ENCODE data around the gene KHDC4.

The KHDC4 gene

GRCh38 chr1:155960081-155960745, 26.0 kb upstream of the KHDC4 start:
- Mint-ChIP-seq H3K27ac (peak overlapping the region; percentile 71), H3K4me3 (no peak overlapping the region), H3K36me3 (ENCODE audit: low read depth) (peaks cover 69% of the 10 kb centered on the region), H3K9me3 (no peaks in the 10 kb centered on the region), H3K27me3 (no peaks in the 10 kb centered on the region), H3K4me1 (peaks cover 20% of the 10 kb centered on the region)
- ATAC-seq (no peak), DNase-seq (no peak)

GRCh38 chr1:155957411-155957915, 23.2 kb upstream of the KHDC4 start:
- peaks cover 19% of the 10 kb centered on the region for H3K4me1 Mint-ChIP-seq
- H3K27ac Mint-ChIP-seq = peak overlapping the region; percentile 42
- no peaks in the 10 kb centered on the region for H3K9me3 Mint-ChIP-seq
- ATAC-seq (no peak), DNase-seq (no peak)
- H3K27me3 Mint-ChIP-seq = no peaks in the 10 kb centered on the region
- peaks cover 70% of the 10 kb centered on the region for H3K36me3 Mint-ChIP-seq (ENCODE audit: low read depth)
- no peak overlapping the region for H3K4me3 Mint-ChIP-seq

GRCh38 chr1:155954645-155955044, 20.4 kb upstream of the KHDC4 start:
- H3K9me3 Mint-ChIP-seq = no peaks in the 10 kb centered on the region
- peak overlapping the region; percentile 42 for H3K27ac Mint-ChIP-seq
- no peak overlapping the region for H3K4me3 Mint-ChIP-seq
- DNase-seq (no peak), ATAC-seq (no peak)
- H3K4me1 Mint-ChIP-seq = peaks cover 15% of the 10 kb centered on the region
- H3K36me3 Mint-ChIP-seq (ENCODE audit: low read depth) = peaks cover 67% of the 10 kb centered on the region
- H3K27me3 Mint-ChIP-seq = no peaks in the 10 kb centered on the region

DNA sequence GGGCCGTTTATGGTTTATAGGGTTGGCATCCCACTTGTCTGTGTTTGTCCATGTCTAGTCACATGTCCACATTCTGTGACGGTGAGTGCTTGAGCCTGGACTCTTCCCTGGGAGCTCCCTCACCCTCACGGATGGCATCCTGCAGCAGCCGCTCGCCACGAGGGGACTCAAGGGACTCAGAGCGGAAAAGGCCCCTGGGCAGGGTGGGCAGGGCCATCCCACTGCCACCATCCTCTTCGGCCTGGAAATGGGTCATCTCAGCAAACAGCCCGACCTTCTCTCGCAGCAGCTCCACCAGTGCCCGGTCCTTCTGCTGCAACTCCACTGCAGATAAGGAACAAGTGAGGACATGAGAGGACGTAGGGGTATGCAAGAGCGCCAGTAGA, 18.3 kb upstream of the KHDC4 start:
- no peak for DNase-seq
- H3K27ac Mint-ChIP-seq = peak overlapping the region; percentile 35
- ATAC-seq = no peak
- H3K9me3 Mint-ChIP-seq = no peaks in the 10 kb centered on the region
- peaks cover 68% of the 10 kb centered on the region for H3K36me3 Mint-ChIP-seq (ENCODE audit: low read depth)
- H3K4me1 Mint-ChIP-seq = peaks cover 23% of the 10 kb centered on the region
- H3K4me3 Mint-ChIP-seq = no peak overlapping the region
- H3K27me3 Mint-ChIP-seq = no peaks in the 10 kb centered on the region

DNA sequence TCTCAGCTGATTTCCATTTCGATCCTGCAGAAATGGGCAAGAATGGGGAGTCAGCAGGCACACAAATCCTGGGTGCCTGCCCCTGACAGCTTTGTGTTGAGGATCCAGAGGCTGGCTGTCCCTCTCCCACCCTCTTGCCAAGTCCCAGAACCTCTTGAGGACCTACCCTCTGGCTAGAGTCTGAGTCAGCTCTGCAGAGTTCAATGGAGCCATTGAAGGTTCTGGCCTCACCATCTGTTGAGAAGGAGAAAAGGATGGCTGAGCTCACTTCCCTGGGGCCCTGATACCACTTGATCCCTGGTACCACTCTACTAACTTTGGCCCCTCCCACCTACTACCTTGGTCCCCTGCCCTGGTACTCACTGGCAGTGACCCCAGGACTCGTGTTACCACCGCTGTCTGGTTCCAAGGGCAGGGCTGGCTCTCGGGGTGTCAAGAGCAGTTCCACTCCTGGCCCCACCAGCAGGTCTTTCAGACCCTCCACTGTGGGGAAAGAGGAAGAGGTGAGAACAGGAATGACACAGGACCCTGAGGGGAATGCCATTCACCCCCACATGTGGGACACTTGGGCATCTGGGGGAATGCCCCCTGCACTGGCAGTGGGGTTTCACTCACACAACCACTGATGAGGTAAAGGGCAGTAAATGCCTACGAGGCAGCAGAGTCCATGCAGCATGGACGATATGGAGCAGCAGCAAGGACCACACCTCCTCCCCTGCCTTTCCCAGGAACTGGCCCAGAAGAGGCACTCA, 17.7 kb upstream of the KHDC4 start:
- H3K27ac Mint-ChIP-seq = peak overlapping the region; percentile 77
- H3K9me3 Mint-ChIP-seq = no peaks in the 10 kb centered on the region
- H3K4me1 Mint-ChIP-seq = peaks cover 28% of the 10 kb centered on the region
- no peak overlapping the region for H3K4me3 Mint-ChIP-seq
- DNase-seq (no peak), ATAC-seq (peak; percentile 26)
- H3K36me3 Mint-ChIP-seq (ENCODE audit: low read depth) = peaks cover 66% of the 10 kb centered on the region
- H3K27me3 Mint-ChIP-seq = no peaks in the 10 kb centered on the region

DNA sequence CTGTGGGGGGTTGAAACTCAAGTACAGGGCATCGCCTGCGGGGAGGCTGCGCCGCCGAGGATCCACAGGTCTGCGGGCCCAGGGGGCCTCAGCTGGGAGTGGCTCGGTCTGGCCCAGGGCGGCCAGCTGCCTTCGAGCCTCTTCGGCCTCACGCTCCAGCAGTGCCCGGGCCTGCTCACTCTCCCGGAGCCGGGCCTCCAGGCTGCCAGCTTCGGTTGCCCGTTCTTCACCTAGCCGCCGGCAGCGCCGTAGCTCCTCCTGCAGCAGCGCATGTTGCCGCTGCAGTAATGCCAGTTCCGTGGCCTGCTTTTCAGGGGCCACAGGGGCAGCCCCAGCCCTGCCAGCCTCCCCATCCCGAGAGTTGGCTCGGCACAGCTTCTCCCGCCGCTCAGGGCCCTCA, 16.6 kb upstream of the KHDC4 start:
- H3K4me3 Mint-ChIP-seq = no peak overlapping the region
- DNase-seq = no peak
- H3K9me3 Mint-ChIP-seq = no peaks in the 10 kb centered on the region
- H3K4me1 Mint-ChIP-seq = peaks cover 39% of the 10 kb centered on the region
- ATAC-seq = no peak
- H3K27me3 Mint-ChIP-seq = no peaks in the 10 kb centered on the region
- peaks cover 68% of the 10 kb centered on the region for H3K36me3 Mint-ChIP-seq (ENCODE audit: low read depth)
- no peak overlapping the region for H3K27ac Mint-ChIP-seq

DNA sequence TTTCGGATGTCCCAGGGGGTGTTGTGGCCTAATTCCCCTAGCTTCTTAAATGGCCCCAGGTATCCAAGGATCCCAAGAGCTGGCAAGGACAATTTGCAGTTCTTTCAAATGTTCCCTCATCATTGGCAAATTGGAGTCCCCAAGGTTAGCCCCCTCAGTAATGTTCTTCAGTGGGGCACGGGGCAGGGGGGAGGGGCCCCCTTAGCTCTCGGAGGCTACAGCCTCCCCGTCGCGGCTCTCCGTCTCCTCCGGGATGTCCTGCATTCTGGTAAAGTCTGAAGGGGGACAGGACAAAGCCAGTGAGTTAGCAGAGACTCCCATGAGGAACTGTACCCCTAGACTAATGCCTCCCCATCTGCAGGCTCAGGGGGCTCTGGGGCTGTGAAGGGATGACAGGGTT, 13.5 kb upstream of the KHDC4 start:
- peak overlapping the region; percentile 56 for H3K27ac Mint-ChIP-seq
- peaks cover 64% of the 10 kb centered on the region for H3K4me1 Mint-ChIP-seq
- H3K27me3 Mint-ChIP-seq = no peaks in the 10 kb centered on the region
- H3K4me3 Mint-ChIP-seq = no peak overlapping the region
- DNase-seq (no peak), ATAC-seq (no peak)
- peaks cover 56% of the 10 kb centered on the region for H3K36me3 Mint-ChIP-seq (ENCODE audit: low read depth)
- no peaks in the 10 kb centered on the region for H3K9me3 Mint-ChIP-seq

GRCh38 chr1:155947292-155947691, 13.1 kb upstream of the KHDC4 start:
- peaks cover 52% of the 10 kb centered on the region for H3K36me3 Mint-ChIP-seq (ENCODE audit: low read depth)
- H3K4me1 Mint-ChIP-seq = peaks cover 64% of the 10 kb centered on the region
- peak overlapping the region; percentile 92 for H3K27ac Mint-ChIP-seq
- H3K27me3 Mint-ChIP-seq = no peaks in the 10 kb centered on the region
- peak overlapping the region; percentile 72 for H3K4me3 Mint-ChIP-seq
- DNase-seq (no peak), ATAC-seq (no peak)
- H3K9me3 Mint-ChIP-seq = no peaks in the 10 kb centered on the region

- DNase-seq (no peak), ATAC-seq (peak; percentile 26)
- peak overlapping the region; percentile 92 for H3K27ac Mint-ChIP-seq
- H3K4me1 Mint-ChIP-seq = peaks cover 64% of the 10 kb centered on the region
- peak overlapping the region; percentile 72 for H3K4me3 Mint-ChIP-seq
- H3K27me3 Mint-ChIP-seq = no peaks in the 10 kb centered on the region
- no peaks in the 10 kb centered on the region for H3K9me3 Mint-ChIP-seq
- H3K36me3 Mint-ChIP-seq (ENCODE audit: low read depth) = peaks cover 46% of the 10 kb centered on the region
Observed at GRCh38 chr1:155946633-155947219, 12.5 kb upstream of the KHDC4 start.

GRCh38 chr1:155944444-155944799, 10.2 kb upstream of the KHDC4 start:
- Mint-ChIP-seq H3K4me3 (no peak overlapping the region), H3K27me3 (no peaks in the 10 kb centered on the region), H3K27ac (peak overlapping the region; percentile 92), H3K36me3 (ENCODE audit: low read depth) (peaks cover 32% of the 10 kb centered on the region), H3K4me1 (peaks cover 84% of the 10 kb centered on the region), H3K9me3 (no peaks in the 10 kb centered on the region)
- ATAC-seq (no peak), DNase-seq (no peak)

DNA sequence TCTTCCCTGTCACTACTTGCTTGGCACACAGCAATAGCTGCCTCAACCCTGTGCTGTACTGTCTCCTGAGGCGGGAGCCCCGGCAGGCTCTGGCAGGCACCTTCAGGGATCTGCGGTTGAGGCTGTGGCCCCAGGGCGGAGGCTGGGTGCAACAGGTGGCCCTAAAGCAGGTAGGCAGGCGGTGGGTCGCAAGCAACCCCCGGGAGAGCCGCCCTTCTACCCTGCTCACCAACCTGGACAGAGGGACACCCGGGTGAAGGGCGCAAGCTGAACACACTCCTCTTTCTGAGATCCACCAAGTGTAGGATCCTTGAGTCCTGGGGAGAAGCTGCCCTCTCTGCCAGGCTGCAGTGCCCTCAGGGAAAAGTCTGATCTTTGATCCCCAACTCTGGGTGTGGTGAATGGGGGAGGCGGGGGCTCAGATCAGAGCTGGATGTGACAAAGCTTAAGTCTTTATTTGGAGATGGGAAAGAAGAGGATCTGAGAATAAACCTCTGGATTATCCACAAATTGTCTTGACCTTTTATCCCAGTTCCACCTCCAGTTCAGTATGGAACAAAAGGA, 8.4 kb upstream of the KHDC4 start:
- ATAC-seq (no peak), DNase-seq (no peak)
- Mint-ChIP-seq H3K36me3 (ENCODE audit: low read depth) (peaks cover 20% of the 10 kb centered on the region), H3K4me1 (peaks cover 96% of the 10 kb centered on the region), H3K9me3 (no peaks in the 10 kb centered on the region), H3K4me3 (no peak overlapping the region), H3K27me3 (no peaks in the 10 kb centered on the region), H3K27ac (peak overlapping the region; percentile 61)

GRCh38 chr1:155941845-155942531, 7.8 kb upstream of the KHDC4 start:
- no peak for ATAC-seq

GRCh38 chr1:155940993-155941844, 7.0 kb upstream of the KHDC4 start, which contains the start of gene RXFP4:
Gene RXFP4 (plus strand): TSS chr1:155941638. CDS start chr1:155941710, 72 bp downstream.
- Mint-ChIP-seq H3K4me3 (peak within 1 kb of the TSS; percentile 3), H3K27me3 (no peaks in the 10 kb centered on the region), H3K36me3 (ENCODE audit: low read depth) (peaks cover 9% of the 10 kb centered on the region), H3K4me1 (peaks cover 81% of the 10 kb centered on the region), H3K27ac (peak within 1 kb of the TSS; percentile 87), H3K9me3 (no peaks in the 10 kb centered on the region)
- ATAC-seq (peak; percentile 12), DNase-seq (peak; percentile 26)

More at GRCh38 chr1:155941845-155942531, 7.8 kb upstream of the KHDC4 start:
- no peaks in the 10 kb centered on the region for H3K27me3 Mint-ChIP-seq
- no peak overlapping the region for H3K4me3 Mint-ChIP-seq
- no peak for DNase-seq
- H3K27ac Mint-ChIP-seq = peak overlapping the region; percentile 87
- peaks cover 16% of the 10 kb centered on the region for H3K36me3 Mint-ChIP-seq (ENCODE audit: low read depth)
- H3K4me1 Mint-ChIP-seq = peaks cover 89% of the 10 kb centered on the region
- no peaks in the 10 kb centered on the region for H3K9me3 Mint-ChIP-seq

All from activated naive CD8-positive, alpha-beta T cell treated with anti-CD3 and anti-CD28 coated beads, Interleukin-2, amount 50 U/mL, for 24 hours (primary cell).